Measurements from ENCODE around the gene STKLD1.
A peak's percentile ranks its signal among the peaks of the same experiment; 100 is the strongest.

The STKLD1 gene

GRCh38 chr9:133423216-133423615, 47.0 kb downstream of the STKLD1 start:
- Histone ChIP-seq H3K4me1 (ENCODE audit: insufficient read depth, poor library complexity, severe bottlenecking) (no peaks in the 10 kb centered on the region), H3K27ac (ENCODE audit: poor library complexity, severe bottlenecking) (no peak overlapping the region)
- no peak for ATAC-seq (ENCODE audit: low read depth)

GRCh38 chr9:133424187-133424586, 48.0 kb downstream of the STKLD1 start:
- peak; percentile 47 for DNase-seq (ENCODE audit: low spot score)
- no peak overlapping the region for H3K27ac ChIP-seq (ENCODE audit: poor library complexity, severe bottlenecking)
- H3K27me3 ChIP-seq (ENCODE audit: insufficient read depth, poor library complexity, severe bottlenecking): no peaks in the 10 kb centered on the region
- no peak for TF ChIP-seq CTCF (IDR thresholded peaks at IDR 0.05; ENCODE audit: poor library complexity, severe bottlenecking)
- no peaks in the 10 kb centered on the region for H3K36me3 ChIP-seq (ENCODE audit: low read depth)
- H3K9me3 ChIP-seq (ENCODE audit: severe bottlenecking): no peaks in the 10 kb centered on the region
- H3K4me1 ChIP-seq (ENCODE audit: insufficient read depth, poor library complexity, severe bottlenecking): no peaks in the 10 kb centered on the region
- H3K4me3 ChIP-seq (ENCODE audit: severe bottlenecking): no peak overlapping the region
- ATAC-seq (ENCODE audit: low read depth): no peak

More at GRCh38 chr9:133423216-133423615, 47.0 kb downstream of the STKLD1 start:
- no peak overlapping the region for H3K4me3 ChIP-seq (ENCODE audit: severe bottlenecking)
- no peak for TF ChIP-seq CTCF (IDR thresholded peaks at IDR 0.05; ENCODE audit: poor library complexity, severe bottlenecking)
- H3K27me3 ChIP-seq (ENCODE audit: insufficient read depth, poor library complexity, severe bottlenecking): no peaks in the 10 kb centered on the region
- no peaks in the 10 kb centered on the region for H3K9me3 ChIP-seq (ENCODE audit: severe bottlenecking)
- no peak for DNase-seq (ENCODE audit: low spot score)
- H3K36me3 ChIP-seq (ENCODE audit: low read depth): no peaks in the 10 kb centered on the region

GRCh38 chr9:133425049-133425632, 49.0 kb downstream of the STKLD1 start:
- H3K27me3 ChIP-seq (ENCODE audit: insufficient read depth, poor library complexity, severe bottlenecking): no peaks in the 10 kb centered on the region
- no peak for TF ChIP-seq CTCF (IDR thresholded peaks at IDR 0.05; ENCODE audit: poor library complexity, severe bottlenecking)
- H3K27ac ChIP-seq (ENCODE audit: poor library complexity, severe bottlenecking): no peak overlapping the region
- ATAC-seq (ENCODE audit: low read depth) (no peak), DNase-seq (ENCODE audit: low spot score) (peak; percentile 61)
- no peaks in the 10 kb centered on the region for H3K9me3 ChIP-seq (ENCODE audit: severe bottlenecking)
- no peaks in the 10 kb centered on the region for H3K4me1 ChIP-seq (ENCODE audit: insufficient read depth, poor library complexity, severe bottlenecking)
- H3K4me3 ChIP-seq (ENCODE audit: severe bottlenecking): no peak overlapping the region
- no peaks in the 10 kb centered on the region for H3K36me3 ChIP-seq (ENCODE audit: low read depth)

GRCh38 chr9:133426011-133426410, 49.8 kb downstream of the STKLD1 start:
- no peak overlapping the region for H3K27ac ChIP-seq (ENCODE audit: poor library complexity, severe bottlenecking)
- H3K36me3 ChIP-seq (ENCODE audit: low read depth): no peaks in the 10 kb centered on the region
- no peak overlapping the region for H3K4me3 ChIP-seq (ENCODE audit: severe bottlenecking)
- no peaks in the 10 kb centered on the region for H3K27me3 ChIP-seq (ENCODE audit: insufficient read depth, poor library complexity, severe bottlenecking)
- no peak for ATAC-seq (ENCODE audit: low read depth)
- no peaks in the 10 kb centered on the region for H3K9me3 ChIP-seq (ENCODE audit: severe bottlenecking)
- TF ChIP-seq CTCF (IDR thresholded peaks at IDR 0.05; ENCODE audit: poor library complexity, severe bottlenecking): no peak
- no peak for DNase-seq (ENCODE audit: low spot score)
- H3K4me1 ChIP-seq (ENCODE audit: insufficient read depth, poor library complexity, severe bottlenecking): no peaks in the 10 kb centered on the region

- no peak for TF ChIP-seq CTCF (IDR thresholded peaks at IDR 0.05; ENCODE audit: poor library complexity, severe bottlenecking)
- no peak for DNase-seq (ENCODE audit: low spot score)
- no peaks in the 10 kb centered on the region for H3K36me3 ChIP-seq (ENCODE audit: low read depth)
- no peak overlapping the region for H3K4me3 ChIP-seq (ENCODE audit: severe bottlenecking)
- H3K4me1 ChIP-seq (ENCODE audit: insufficient read depth, poor library complexity, severe bottlenecking): no peaks in the 10 kb centered on the region
- no peak for ATAC-seq (ENCODE audit: low read depth)
- H3K27me3 ChIP-seq (ENCODE audit: insufficient read depth, poor library complexity, severe bottlenecking): no peaks in the 10 kb centered on the region
- H3K9me3 ChIP-seq (ENCODE audit: severe bottlenecking): no peaks in the 10 kb centered on the region
- no peak overlapping the region for H3K27ac ChIP-seq (ENCODE audit: poor library complexity, severe bottlenecking)
Observed at GRCh38 chr9:133427658-133428348, 51.6 kb downstream of the STKLD1 start.

Measured in RWPE2 (cell line).